Neural progenitor cell (in vitro differentiated cells): ENCODE data around the gene BMP7.
"Not testable (repeated sequence)": the region's sequence is repeated elsewhere in the genome, so short reads cannot be mapped to it uniquely, and the experiment has no call there.

Source experiments
- CTCF ChIP-seq: fragments of 200-600 bp; sonication (generic); IDR thresholded peaks from 2 replicates; pipeline ENCODE4 v1.5.1; 2017; ENCODE audit warnings: antibody characterized with exemption, mild to moderate bottlenecking
- EZH2phosphoT487 ChIP-seq: fragments of 200-600 bp; sonication (generic); IDR thresholded peaks from 2 replicates; pipeline ENCODE4 v1.6.1; 2017; ENCODE audit warnings: antibody characterized with exemption

GRCh38 chr20:57279548-57279947, 13.1 kb upstream of the BMP7 start:
- not testable (repeated sequence) for TF ChIP-seq CTCF, EZH2phosphoT487
